K562 (cell line): ENCODE data around the gene EZH2. TPM values are rescaled to one million over a fixed set of nuclear protein-coding genes. Genes with fewer than 3 reads are reported as not detected.
A peak's percentile ranks its signal among the peaks of the same experiment; 100 is the strongest.

ENCODE experiments used
- ATAC-seq: fragments of 200-7000 bp; cut with Tn5 transposase; 3 replicates; pipeline ENCODE4 v1.9.1; 2020; ENCODE audit warnings: moderate library complexity
- BruUV-seq: library from RNA; stranded (reverse); fragments of 400-500 nt; replicated peaks from 2 replicates; lab custom pipeline; 2021; lab: Mats Ljungman, UMichigan
- CTCF ChIA-PET: fragments of 300-600 bp; formaldehyde crosslinking; extraction: SDS; loops from one replicate; lab custom pipeline; 2021; ENCODE audit warnings: low intra/inter-chr PET ratio; lab: Yijun Ruan, JAX
- POLR2A ChIA-PET: fragments of 300-600, 350-650 bp; sonication (Branson Sonifier 250); formaldehyde crosslinking; extraction: SDS; loops from one replicate; lab custom pipeline; 2021; ENCODE audit warnings: antibody characterized with exemption, inconsistent platforms; lab: Yijun Ruan, JAX
- DNase-seq, 4 experiments: peaks; one replicate each; pipeline versions ENCODE4 v3.0.0 to v3.0.0-alpha.2; 2011 to 2018; ENCODE audit warnings: low spot score in 3 of 4, mixed read lengths in 3 of 4; ENCODE audit errors: extremely low read depth in 1 of 4
- FAIRE-seq: peaks from 2 replicates; lab custom pipeline; 2011; peaks lifted over from hg19 to GRCh38; lab: Jason Lieb, UNC
- H2AFZ ChIP-seq: 2 replicates; pipeline ENCODE4 v1.6.0; 2011; ENCODE audit warnings: low read depth, low read length, control low read depth, inconsistent platforms
- H3K27ac ChIP-seq: fragments of 200-600 bp; 3 replicates; pipeline ENCODE4 v1.8.0; 2011; ENCODE audit warnings: low read depth, mild to moderate bottlenecking, control low read depth, inconsistent platforms, low read length, moderate library complexity, mixed read lengths; ENCODE audit errors: extremely low read depth
- H3K27me3 ChIP-seq, 2 experiments: fragments of 300-600 bp in 1 of 2; 2 replicates in 1 of 2; 3 replicates in 1 of 2; pipeline versions ENCODE4 v1.6.0 to v1.8.0; 2011; ENCODE audit warnings: inconsistent platforms in 2 of 2, low read length in 2 of 2, mild to moderate bottlenecking in 1 of 2, mixed read lengths in 1 of 2, moderate library complexity in 1 of 2; ENCODE audit not compliant: control insufficient read depth in 2 of 2, insufficient read depth in 2 of 2
- H3K36me3 ChIP-seq: fragments of 300-600 bp; 3 replicates; pipeline ENCODE4 v1.8.0; 2011; ENCODE audit warnings: mild to moderate bottlenecking, low read length, inconsistent platforms; ENCODE audit not compliant: control insufficient read depth, insufficient read depth
- H3K4me1 ChIP-seq, 2 experiments: fragments of 200-600 bp in 1 of 2; replicated peaks in 1 of 2; 2 replicates in 1 of 2; 3 replicates in 1 of 2; pipeline versions ENCODE4 v1.5.1 to v1.8.0; 2011; ENCODE audit warnings: inconsistent platforms in 2 of 2, low read length in 2 of 2, mild to moderate bottlenecking in 1 of 2, mixed read lengths in 1 of 2, moderate library complexity in 1 of 2; ENCODE audit not compliant: control insufficient read depth in 2 of 2, insufficient read depth in 2 of 2
- H3K4me2 ChIP-seq: 2 replicates; pipeline ENCODE4 v1.6.1; 2011; ENCODE audit warnings: low read length, control low read depth, inconsistent platforms, mixed read lengths; ENCODE audit not compliant: insufficient read depth
- H3K4me3 ChIP-seq: fragments of 200-600 bp; sonication (generic), shearing (Covaris generic); 2 replicates; pipeline ENCODE4 v1.5.1; 2016; ENCODE audit warnings: control low read depth, inconsistent platforms
- H3K79me2 ChIP-seq: fragments of 200-600 bp; 3 replicates; pipeline ENCODE4 v1.8.0; 2011; ENCODE audit warnings: low read length, inconsistent platforms; ENCODE audit not compliant: control insufficient read depth, insufficient read depth
- H3K9ac ChIP-seq, 2 experiments: 2 replicates each; pipeline versions ENCODE4 v1.6.0 to v1.6.1; 2011; ENCODE audit warnings: low read depth in 2 of 2, low read length in 2 of 2, control low read depth in 1 of 2, inconsistent platforms in 1 of 2, mild to moderate bottlenecking in 1 of 2, mixed read lengths in 1 of 2; ENCODE audit not compliant: insufficient read depth in 1 of 2
- H3K9me1 ChIP-seq: one replicate; pipeline ENCODE4 v1.6.0; 2011; ENCODE audit warnings: inconsistent platforms, mild to moderate bottlenecking, low read length, moderate library complexity; ENCODE audit not compliant: control insufficient read depth, insufficient read depth
- H3K9me3 ChIP-seq: replicated peaks from 2 replicates; pipeline ENCODE4 v1.5.1; 2011; ENCODE audit warnings: low read depth, low read length, inconsistent platforms; ENCODE audit not compliant: control insufficient read depth, insufficient read depth
- H4K20me1 ChIP-seq: replicated peaks from 2 replicates; pipeline ENCODE4 v1.6.1; 2011; ENCODE audit warnings: low read length, inconsistent platforms, mixed read lengths; ENCODE audit not compliant: control insufficient read depth, insufficient read depth
- EGR1 ChIP-seq: fragments of 450-650 bp; conservative IDR thresholded peaks from 2 replicates; pipeline ENCODE4 v1.6.1; 2017; ENCODE audit warnings: mild to moderate bottlenecking
- HMG20A ChIP-seq: fragments of 450-650 bp; formaldehyde crosslinking; conservative IDR thresholded peaks from 2 replicates; pipeline ENCODE4 v1.4.0; 2020; ENCODE audit warnings: mild to moderate bottlenecking, mixed read lengths
- HNRNPK ChIP-seq: fragments of 200-400 bp; formaldehyde crosslinking; IDR thresholded peaks from one replicate; pipeline ENCODE4 v1.6.1; 2018; ENCODE audit warnings: mild to moderate bottlenecking, low read depth, low read length; ENCODE audit not compliant: poor library complexity, severe bottlenecking
- SP2 ChIP-seq: IDR thresholded peaks from 2 replicates; pipeline ENCODE4 v1.6.1; 2011; ENCODE audit warnings: mild to moderate bottlenecking, low read depth, low read length, moderate library complexity; ENCODE audit not compliant: poor library complexity, severe bottlenecking; ENCODE audit errors: extremely low read depth
- TAF15 ChIP-seq: fragments of 200-400 bp; formaldehyde crosslinking; IDR thresholded peaks from 2 replicates; pipeline ENCODE4 v1.6.1; 2017; ENCODE audit warnings: mild to moderate bottlenecking, low read depth, low read length, moderate library complexity
- ZNF609 ChIP-seq: sonication (generic); formaldehyde crosslinking; IDR thresholded peaks from 2 replicates; pipeline ENCODE4 v1.8.1; 2023; ENCODE audit warnings: missing genetic modification reagents, mild to moderate bottlenecking, borderline replicate concordance
- WGBS: fragments of 100-300 bp; shearing (Covaris generic); methylation state at CpG from one replicate; pipeline ENCODE4 v1.1.6; 2016; ENCODE audit warnings: low coverage, mixed read lengths; ENCODE audit not compliant: insufficient coverage; ENCODE audit errors: missing lambda C conversion rate; 5-methylcytosine and 5-hydroxymethylcytosine counted together
- in situ Hi-C: fragments of 300-500 bp; cut with MboI; formaldehyde crosslinking; loops from 4 replicates; pipeline ENCODE4 v1.15.0; 2018; ENCODE audit warnings: inconsistent platforms, mixed read lengths
- intact Hi-C: fragments of 100-400 bp; cut with micrococcal nuclease; formaldehyde crosslinking; loops from 2 replicates; pipeline ENCODE4 v1.14.2; 2022
- polyA plus RNA-seq, 8 experiments: library from polyadenylated mRNA; depleted of rRNA in 4 of 8; stranded (reverse) in 5 of 8; unstranded in 3 of 8; fragments of >200 nt; fragmentation: Nextera tagmentation in 2 of 8; fragmentation: Illumina TruSeq in 1 of 8; extraction: Ambion mirVana in 2 of 8; extraction: Trizol in 1 of 8; gene quantifications; 2 replicates each; pipeline versions ENCODE4 v1.2.1 to v1.2.3, GENCODE V29; 2011 to 2014; ENCODE audit warnings: inconsistent platforms in 1 of 8, missing spikeins in 1 of 8
- total RNA-seq, 7 experiments: library from RNA; depleted of rRNA in 6 of 7; stranded (reverse); fragments of >200 nt in 6 of 7; fragmentation: Illumina TruSeq in 2 of 7; extraction: Trizol in 2 of 7; gene quantifications; 2 replicates each; pipeline versions ENCODE4 v1.2.1 to v1.2.3, GENCODE V29; 2011 to 2021; ENCODE audit warnings: low replicate concordance in 1 of 7
- TF ChIP-seq, protein P1 (sequence below), 2 experiments: fragments of 450-650 bp; formaldehyde crosslinking in 1 of 2; IDR thresholded peaks; 2 replicates each; pipeline versions ENCODE4 v1.4.0 to v1.6.1; 2014 to 2020; ENCODE audit warnings: mild to moderate bottlenecking in 2 of 2, borderline replicate concordance in 1 of 2, low read depth in 1 of 2

EZH2 gene
- total and polyA plus RNA-seq, 9 of the 15 experiments (the other 6 are each of a cell fraction or from before 2014, with no cell fraction given): 48.7 to 175 (median 98.6) TPM

- no peak for FAIRE-seq
- TF ChIP-seq ZNF609 (CRISPR knock-in tag) (no peak), TAF15 (no peak), EGR1 (0 out of 2 replicates have a peak, but pooled peaks have one; percentile 7), HNRNPK (no peak), SP2 (no peak), HMG20A (no peak)
- TF ChIP-seq, protein P1, sequence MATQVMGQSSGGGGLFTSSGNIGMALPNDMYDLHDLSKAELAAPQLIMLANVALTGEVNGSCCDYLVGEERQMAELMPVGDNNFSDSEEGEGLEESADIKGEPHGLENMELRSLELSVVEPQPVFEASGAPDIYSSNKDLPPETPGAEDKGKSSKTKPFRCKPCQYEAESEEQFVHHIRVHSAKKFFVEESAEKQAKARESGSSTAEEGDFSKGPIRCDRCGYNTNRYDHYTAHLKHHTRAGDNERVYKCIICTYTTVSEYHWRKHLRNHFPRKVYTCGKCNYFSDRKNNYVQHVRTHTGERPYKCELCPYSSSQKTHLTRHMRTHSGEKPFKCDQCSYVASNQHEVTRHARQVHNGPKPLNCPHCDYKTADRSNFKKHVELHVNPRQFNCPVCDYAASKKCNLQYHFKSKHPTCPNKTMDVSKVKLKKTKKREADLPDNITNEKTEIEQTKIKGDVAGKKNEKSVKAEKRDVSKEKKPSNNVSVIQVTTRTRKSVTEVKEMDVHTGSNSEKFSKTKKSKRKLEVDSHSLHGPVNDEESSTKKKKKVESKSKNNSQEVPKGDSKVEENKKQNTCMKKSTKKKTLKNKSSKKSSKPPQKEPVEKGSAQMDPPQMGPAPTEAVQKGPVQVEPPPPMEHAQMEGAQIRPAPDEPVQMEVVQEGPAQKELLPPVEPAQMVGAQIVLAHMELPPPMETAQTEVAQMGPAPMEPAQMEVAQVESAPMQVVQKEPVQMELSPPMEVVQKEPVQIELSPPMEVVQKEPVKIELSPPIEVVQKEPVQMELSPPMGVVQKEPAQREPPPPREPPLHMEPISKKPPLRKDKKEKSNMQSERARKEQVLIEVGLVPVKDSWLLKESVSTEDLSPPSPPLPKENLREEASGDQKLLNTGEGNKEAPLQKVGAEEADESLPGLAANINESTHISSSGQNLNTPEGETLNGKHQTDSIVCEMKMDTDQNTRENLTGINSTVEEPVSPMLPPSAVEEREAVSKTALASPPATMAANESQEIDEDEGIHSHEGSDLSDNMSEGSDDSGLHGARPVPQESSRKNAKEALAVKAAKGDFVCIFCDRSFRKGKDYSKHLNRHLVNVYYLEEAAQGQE (IDR thresholded peaks at IDR 0.05; ENCODE audit: borderline replicate concordance): peak; percentile 26; the same call in 1 of the 2 replicates
- TF ChIP-seq, protein P1 (CRISPR knock-in tag; IDR thresholded peaks at IDR 0.05; ENCODE audit: low read depth): no peak
Measured at GRCh38 chr7:148898845-148899484, 14.9 kb upstream of the EZH2 start.

More at GRCh38 chr7:148898845-148899484, 14.9 kb upstream of the EZH2 start:
- in situ Hi-C loops (no loop called here), intact Hi-C loops (no loop called here)
- POLR2A ChIA-PET: interaction anchor here (0.8 to 2.5 kb wide), 7 partner anchors 8 to 127 kb away, joined by 3 to 20 read pairs (median 5); no protein-coding TSS in a partner anchor
- Histone ChIP-seq H3K4me3 (no peak overlapping the region), H2AFZ (peak overlapping the region; percentile 71), H3K27me3 (no peaks in the 10 kb centered on the region), H3K36me3 (no peaks in the 10 kb centered on the region), H3K4me1 (peaks cover 0 to 6% of the 10 kb centered on the region in 2 experiments; a peak in 2 of 5 replicates), H3K9me3 (no peaks in the 10 kb centered on the region), H3K27ac (no peak overlapping the region), H3K9ac (peak overlapping the region; percentile 10 to 89; a peak in 3 of 4 replicates), H3K79me2 (no peaks in the 10 kb centered on the region), H3K4me2 (peak overlapping the region; percentile 35), H3K9me1 (no peaks in the 10 kb centered on the region), H4K20me1 (no peaks in the 10 kb centered on the region)
- no TSS peak for BruUV-seq
- DNase-seq (peak; percentile 63 to 74 (median 68)), ATAC-seq (peak; percentile 87)
- CTCF ChIA-PET: no interaction called here
- WGBS: 17% methylated on average over 6 of the region's 6 CpGs
